Activated CD8-positive, alpha-beta memory T cell treated with anti-CD3 and anti-CD28 coated beads, Interleukin-2, amount 50 U/mL, for 4 hours (primary cell): ENCODE data around the gene TGDS.
"Not testable (repeated sequence)": the region's sequence is repeated elsewhere in the genome, so short reads cannot be mapped to it uniquely, and the experiment has no call there.

Experiments used
- DNase-seq: peaks from one replicate; pipeline ENCODE4 v3.0.0-alpha.2; 2020

The TGDS gene

DNA sequence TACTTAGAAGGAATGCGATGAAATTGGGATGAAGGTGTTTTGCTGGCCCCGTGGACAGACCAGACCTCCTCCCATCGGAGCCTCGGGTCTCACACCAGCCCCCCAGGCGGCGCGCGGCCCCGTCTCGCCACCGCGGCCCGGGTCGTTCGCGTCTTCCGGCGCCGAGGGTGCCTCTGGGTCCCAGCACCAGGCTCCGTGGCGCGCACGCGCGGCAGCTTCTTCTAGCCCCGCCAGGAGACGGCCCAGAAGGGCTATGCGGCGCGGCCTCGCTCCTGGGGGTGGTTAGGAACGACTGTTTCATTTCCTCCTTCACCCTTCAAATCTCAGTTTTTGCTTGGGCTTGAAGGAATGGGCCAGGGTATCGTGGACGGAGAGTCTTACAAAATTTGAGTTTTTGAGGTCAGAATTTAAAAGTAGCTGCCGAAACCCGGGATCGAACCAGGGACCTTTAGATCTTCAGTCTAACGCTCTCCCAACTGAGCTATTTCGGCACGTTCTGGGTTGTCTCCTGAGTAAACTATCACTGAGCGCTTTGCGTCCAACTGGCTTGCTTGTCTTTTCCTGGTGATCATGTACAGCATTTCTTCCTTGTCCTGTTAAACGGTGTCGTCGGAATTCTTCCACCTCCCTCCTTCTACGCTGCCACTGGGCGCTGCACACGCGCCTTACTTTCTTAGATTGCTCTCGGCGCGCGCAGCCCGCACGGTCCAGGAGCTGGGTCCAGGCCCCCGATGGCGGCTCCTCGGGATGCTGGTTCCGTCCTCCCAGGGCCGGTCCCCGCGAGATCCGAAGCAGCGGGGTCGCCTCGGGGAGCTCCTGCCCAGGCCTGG lies 46.5 kb downstream of the TGDS start:
- DNase-seq = peak; percentile 92

DNA sequence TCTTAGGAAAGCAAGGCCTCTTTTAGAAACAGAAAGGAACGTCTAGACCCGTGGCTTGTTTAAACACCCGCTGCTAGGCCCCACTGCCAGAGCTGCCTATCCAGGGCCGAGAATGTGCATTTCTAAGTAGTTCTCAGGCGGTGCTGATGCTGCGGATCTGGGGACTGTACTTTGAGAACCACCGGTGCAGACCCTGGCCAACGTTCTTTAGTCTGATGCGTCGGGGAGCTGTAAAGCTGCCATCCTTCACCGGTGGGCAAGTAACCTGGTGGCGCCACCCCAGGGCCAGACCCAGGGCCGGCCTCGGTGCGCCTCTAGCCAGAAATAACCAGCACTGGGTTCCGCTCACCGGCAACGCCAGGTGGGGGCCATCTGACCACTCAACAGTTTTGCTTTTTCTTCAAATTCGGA lies 47.1 kb downstream of the TGDS start:
- peak; percentile 46 for DNase-seq

DNA sequence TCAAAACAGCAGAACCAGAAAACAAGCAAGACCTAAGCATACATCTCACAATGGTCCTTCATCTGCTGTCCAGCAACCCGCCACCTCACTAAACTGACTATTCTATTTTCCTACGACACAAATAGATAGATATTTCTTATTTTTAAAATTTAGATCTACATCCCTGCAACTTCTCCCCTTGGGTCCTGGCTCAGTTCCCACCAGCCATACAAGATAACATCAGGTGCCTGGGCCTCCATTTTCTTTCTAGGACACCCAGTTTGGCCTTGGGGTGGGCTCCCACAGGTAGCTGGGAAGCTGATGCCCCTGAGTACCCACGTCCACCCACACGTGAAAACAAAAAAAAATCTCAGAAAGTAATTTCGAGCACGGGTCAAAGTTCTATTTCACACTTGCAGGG lies 47.6 kb downstream of the TGDS start:
- DNase-seq = no peak

DNA sequence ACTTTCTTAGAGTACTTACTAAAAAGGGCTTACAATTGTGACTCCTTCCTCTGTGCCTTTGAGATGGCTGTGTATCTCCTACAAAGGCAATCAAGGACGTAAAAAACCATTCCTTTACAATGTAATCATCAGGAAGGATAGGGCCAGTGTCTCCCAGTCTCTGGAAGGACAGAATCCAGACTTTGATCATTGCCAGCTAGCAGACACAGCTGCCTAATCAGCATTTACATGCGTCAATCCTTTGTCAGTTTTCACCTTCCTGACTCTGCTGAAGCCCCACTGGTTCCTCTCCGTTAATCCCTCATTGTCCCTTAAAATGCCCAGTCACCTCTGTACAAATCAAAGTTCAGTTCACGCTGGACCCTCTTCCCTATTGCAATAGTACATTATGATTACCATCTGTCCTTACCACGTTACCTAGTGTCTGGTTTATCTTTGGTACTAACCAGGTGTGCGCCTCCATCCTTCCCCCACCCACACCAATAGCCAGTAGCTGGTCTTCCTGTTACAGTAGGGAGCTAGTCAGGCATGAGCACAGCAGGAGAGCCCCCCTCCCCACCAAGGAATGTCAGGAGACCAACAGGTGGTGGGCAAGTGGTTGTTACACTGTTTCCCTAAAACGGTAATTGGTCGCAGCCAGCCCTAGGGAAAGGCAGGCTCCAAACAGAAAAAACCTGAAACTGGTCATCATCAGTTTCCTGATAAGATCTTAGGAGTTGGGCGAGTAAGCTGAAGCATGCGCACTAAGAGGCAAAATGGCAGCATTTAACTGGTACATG lies 49.7 kb downstream of the TGDS start:
- DNase-seq = no peak

DNA sequence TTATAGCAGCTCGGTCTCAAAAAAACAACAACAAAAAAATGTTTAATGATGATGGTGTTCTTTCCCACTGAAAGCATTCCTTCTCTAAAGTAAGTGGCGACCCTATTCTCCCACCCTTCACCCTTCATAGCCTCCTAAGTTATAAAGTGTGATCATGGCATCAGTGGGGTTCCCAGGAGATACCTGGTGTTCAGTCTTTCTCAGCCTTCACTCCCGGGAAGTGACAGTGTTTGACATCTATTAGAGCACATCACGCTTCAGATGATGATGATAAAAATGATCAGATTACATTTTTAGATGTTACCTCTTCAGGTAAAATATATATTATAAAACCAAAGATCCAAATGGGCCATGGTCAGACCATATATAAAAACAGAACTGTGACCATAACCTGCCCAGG lies 51.0 kb downstream of the TGDS start:
- no peak for DNase-seq

DNA sequence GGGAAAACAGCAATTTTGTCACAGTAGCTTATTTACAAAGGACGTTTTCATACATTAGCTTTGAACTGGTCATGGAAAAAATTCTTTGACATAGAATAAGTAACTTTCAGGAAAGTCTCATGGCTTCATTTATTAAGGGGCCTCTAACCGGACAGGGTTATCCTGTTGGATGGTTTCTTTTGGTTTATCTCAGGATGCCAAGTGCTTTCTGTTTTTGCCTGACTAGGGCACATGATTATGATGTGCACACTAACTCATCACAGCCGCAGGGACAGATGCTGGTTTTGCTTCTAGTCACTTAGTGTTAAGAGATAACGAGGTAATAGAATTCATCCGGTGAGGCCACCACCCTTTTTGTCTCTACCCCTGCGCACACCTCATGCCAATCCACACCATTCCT lies 53.0 kb downstream of the TGDS start:
- DNase-seq = no peak

DNA sequence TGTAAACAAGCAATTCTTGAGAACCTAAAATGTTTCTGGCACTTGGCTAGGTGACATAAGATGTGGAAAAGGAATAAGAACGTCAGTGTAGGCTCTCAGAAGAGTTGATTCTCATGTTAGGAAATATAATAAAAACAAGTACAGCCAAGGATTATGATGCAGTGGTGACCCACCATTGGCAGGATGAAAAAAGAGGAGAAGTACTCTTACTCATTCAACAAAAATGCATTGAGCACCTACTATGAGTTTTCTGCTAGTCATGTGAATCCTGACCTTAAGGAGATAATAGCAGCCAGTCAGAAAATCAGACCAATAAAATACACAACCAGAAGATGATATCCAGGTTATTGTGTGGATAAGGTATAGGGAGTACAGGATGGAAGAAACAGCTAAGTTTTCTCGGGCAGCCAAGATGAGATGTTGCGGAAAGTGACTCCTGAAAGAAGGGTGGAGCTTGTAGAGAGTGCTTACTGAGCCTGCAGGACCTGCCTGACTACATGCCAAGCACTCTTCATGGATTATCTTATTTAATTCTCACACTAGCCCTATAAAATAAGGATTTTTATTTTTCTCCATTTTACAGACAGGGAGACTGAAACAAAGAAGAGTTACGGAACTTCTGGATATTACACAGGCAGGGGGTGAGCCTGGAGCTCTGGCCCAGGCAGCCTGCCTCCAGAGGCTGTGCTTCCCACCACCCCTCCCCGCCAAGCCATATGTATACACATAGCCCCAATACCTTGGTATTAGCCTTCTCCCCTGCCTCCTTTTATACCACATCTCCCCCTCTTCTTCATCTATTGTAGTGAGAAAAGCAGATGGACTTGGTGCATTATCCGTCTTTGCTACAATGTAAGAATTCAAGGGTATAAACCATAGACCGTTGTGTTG lies 58.0 kb downstream of the TGDS start:
- DNase-seq = no peak

DNA sequence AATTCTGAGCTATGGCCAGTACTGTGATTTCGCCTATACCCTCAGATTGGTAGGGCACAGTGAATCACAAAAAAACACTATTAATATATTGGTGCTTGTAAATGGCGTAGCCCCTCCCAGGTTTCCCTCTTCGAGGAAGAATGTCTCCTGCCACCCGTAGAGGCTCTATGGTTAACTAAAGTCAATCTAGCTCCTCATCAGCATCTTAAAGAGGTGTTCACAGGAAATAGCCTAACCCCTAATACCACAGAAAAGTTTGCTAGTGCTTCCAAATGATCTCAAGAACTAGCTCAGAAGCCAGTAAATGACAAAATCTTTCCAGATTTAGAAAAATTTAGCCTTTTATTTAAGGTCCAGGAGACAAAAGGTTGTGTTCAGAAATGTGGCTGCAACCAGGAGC lies 60.2 kb downstream of the TGDS start:
- no peak for DNase-seq

DNA sequence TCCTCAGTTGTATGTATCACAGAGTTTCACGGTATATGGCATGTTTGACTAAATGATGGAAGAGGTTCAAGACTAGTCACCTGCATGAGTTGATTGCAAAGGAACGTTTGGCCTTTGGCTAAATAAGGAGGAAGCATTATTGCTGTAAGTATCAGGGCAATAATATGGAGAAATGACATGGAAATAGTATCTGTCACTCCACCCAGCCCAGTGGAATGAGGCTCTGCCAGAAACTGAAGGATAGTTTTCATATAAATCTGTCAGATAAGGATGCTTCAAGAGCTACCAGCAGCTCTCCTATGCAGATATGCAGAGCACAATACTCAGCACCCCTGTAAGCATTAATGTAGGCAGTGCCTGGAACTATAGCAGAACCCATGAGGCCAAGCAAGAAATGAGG lies 60.7 kb downstream of the TGDS start:
- no peak for DNase-seq

DNA sequence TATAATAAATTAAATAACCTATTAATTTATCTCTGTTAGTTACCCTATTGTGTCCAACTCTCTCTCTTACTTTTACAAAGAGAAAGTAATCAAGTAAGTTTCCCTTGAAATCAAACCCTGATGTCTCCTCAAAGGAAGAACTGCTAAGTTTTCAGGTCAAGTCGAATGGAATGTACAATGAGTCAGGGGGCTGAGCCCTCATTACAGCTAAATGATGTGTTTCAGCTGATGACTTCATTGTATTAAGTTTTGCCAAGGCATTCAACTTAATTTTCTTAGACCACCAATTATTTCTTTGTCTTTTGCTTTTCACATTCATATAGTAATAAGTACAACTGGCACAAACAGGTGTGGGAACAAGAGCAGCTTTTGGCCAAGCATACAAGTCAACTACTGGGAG lies 61.8 kb downstream of the TGDS start:
- no peak for DNase-seq

DNA sequence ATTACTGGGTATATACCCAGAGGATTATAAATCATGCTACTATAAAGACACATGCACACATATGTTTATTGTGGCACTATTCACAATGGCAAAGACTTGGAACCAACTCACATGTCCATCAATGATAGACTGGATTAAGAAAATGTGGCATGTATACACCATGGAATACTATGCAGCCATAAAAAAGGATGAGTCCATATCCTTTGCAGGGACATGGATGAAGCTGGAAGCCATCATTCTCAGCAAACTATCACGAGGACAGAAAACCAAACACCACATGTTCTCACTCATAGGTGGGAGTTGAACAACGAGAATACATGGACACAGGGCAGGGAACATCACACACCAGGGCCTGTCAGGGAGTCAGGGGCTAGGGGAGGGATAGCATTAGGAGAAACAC lies 63.7 kb downstream of the TGDS start:
- not testable (repeated sequence) for DNase-seq

DNA sequence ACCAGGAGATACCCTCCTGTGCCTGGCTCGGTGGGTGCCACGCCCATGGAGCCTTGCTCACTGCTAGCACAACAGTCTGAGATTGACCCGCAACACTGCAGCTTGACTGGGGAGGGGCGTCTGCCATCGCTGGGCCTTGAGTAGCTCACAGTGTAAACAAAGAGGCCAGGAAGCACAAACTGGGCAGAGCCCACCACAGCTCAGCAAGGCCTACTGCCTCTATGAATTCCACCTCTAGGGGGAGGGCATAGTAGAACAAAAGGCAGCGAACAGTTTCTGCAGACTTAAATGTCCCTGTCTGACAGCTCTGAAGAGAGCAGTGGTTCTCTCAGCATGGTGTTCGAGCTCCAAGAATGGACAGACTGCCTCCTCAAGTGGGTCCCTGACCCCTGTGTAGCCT lies 69.0 kb downstream of the TGDS start:
- DNase-seq = not testable (repeated sequence)

DNA sequence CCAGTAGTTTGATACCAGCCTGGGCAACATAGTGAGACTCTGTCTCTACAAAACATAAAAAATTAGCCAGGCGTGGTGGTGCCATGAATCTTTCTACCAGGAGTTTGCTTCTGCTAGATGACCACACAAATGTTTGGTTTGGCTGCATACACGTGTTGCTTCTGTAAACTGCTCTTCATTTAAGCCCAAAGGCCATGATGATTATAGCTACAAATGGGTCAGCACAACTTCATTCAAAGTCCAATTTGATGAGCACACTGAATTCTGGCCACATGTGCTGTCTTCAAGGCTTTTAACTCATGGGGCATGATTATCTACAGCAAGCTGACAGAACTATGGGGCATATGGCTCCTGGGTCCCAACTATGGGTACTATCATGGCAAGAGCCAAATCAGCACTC lies 70.2 kb downstream of the TGDS start:
- no peak for DNase-seq

DNA sequence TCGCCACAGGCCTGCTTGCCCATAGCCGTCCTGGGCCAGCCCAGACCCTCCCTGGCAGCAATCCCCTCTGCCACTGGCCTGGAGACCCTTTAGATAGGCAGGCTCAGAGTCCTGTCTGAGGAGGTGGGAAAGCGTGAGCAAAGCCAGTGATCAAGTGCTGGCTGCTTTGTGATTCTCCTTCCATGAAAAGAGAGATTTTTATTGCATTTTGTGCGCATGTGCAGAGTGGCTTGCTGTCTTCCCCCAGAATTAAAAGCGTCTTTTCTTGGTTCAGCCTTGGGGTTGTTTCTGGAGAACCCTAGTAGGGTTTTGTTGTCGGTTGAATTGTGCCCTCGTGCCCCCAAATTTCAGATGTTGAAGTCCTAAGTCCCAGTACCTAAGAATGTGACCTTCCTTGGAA lies 71.5 kb downstream of the TGDS start:
- no peak for DNase-seq
